Neuron (in vitro differentiated cells): Measurements from ENCODE around the gene YIPF2.
"Not testable (repeated sequence)": the region's sequence is repeated elsewhere in the genome, so short reads cannot be mapped to it uniquely, and the experiment has no call there.

Experiments used
- H2AFZ ChIP-seq: one replicate; pipeline ENCODE4 v1.6.1; 2013; ENCODE audit warnings: low read depth, mild to moderate bottlenecking, inconsistent platforms, low read length, moderate library complexity
- H3K27me3 ChIP-seq: one replicate; pipeline ENCODE4 v1.6.1; 2013; ENCODE audit warnings: low read length; ENCODE audit not compliant: insufficient read depth
- H3K36me3 ChIP-seq: one replicate; pipeline ENCODE4 v1.6.1; 2013; ENCODE audit warnings: low read length; ENCODE audit not compliant: insufficient read depth
- H3K4me1 ChIP-seq: one replicate; pipeline ENCODE4 v1.6.1; 2013; ENCODE audit warnings: low read length; ENCODE audit not compliant: insufficient read depth
- H3K4me3 ChIP-seq: 2 replicates; pipeline ENCODE4 v1.5.1; 2013; ENCODE audit warnings: mild to moderate bottlenecking, low read length, moderate library complexity
- H3K9me3 ChIP-seq: one replicate; pipeline ENCODE4 v1.6.1; 2013; ENCODE audit warnings: low read length

The YIPF2 gene

GRCh38 chr19:10961073-10961860, 32.8 kb upstream of the YIPF2 start:
- no peaks in the 10 kb centered on the region for H3K27me3 ChIP-seq
- H3K36me3 ChIP-seq: peaks cover 7% of the 10 kb centered on the region
- H2AFZ ChIP-seq: peak overlapping the region; percentile 75
- peaks cover 8% of the 10 kb centered on the region for H3K4me1 ChIP-seq
- H3K4me3 ChIP-seq: peak overlapping the region; percentile 100
- H3K9me3 ChIP-seq: no peaks in the 10 kb centered on the region

- H2AFZ ChIP-seq: peak within 1 kb of the TSS; percentile 75
- H3K4me3 ChIP-seq: peak within 1 kb of the TSS; percentile 100
- H3K36me3 ChIP-seq: peaks cover 7% of the 10 kb centered on the region
- H3K9me3 ChIP-seq: no peaks in the 10 kb centered on the region
- peaks cover 8% of the 10 kb centered on the region for H3K4me1 ChIP-seq
- no peaks in the 10 kb centered on the region for H3K27me3 ChIP-seq
These were observed 32.1 kb upstream of the YIPF2 start, which contains the start of gene SMARCA4 for GRCh38 chr19:10960314-10961072. Gene SMARCA4, plus strand, starts transcription at chr19:10961030. Its CDS starts 23,122 bp downstream, at chr19:10984152.

GRCh38 chr19:10959277-10959968, 31.0 kb upstream of the YIPF2 start:
- not testable (repeated sequence) for H3K9me3 ChIP-seq, H3K27me3 ChIP-seq, H3K36me3 ChIP-seq, H2AFZ ChIP-seq, H3K4me1 ChIP-seq
- peak overlapping the region; percentile 81 for H3K4me3 ChIP-seq

GRCh38 chr19:10952809-10953208, 24.4 kb upstream of the YIPF2 start:
- Histone ChIP-seq H3K4me1 (no peaks in the 10 kb centered on the region), H3K27me3 (no peaks in the 10 kb centered on the region), H2AFZ (no peak overlapping the region), H3K9me3 (no peaks in the 10 kb centered on the region), H3K4me3 (no peak overlapping the region), H3K36me3 (no peaks in the 10 kb centered on the region)

- H3K36me3 ChIP-seq: no peaks in the 10 kb centered on the region
- no peak overlapping the region for H3K4me3 ChIP-seq
- no peaks in the 10 kb centered on the region for H3K9me3 ChIP-seq
- no peak overlapping the region for H2AFZ ChIP-seq
- no peaks in the 10 kb centered on the region for H3K27me3 ChIP-seq
- H3K4me1 ChIP-seq: no peaks in the 10 kb centered on the region
These were observed 18.7 kb upstream of the YIPF2 start for GRCh38 chr19:10946958-10947657.

GRCh38 chr19:10945264-10945663, 16.8 kb upstream of the YIPF2 start:
- Histone ChIP-seq H3K27me3 (no peaks in the 10 kb centered on the region), H3K4me1 (no peaks in the 10 kb centered on the region), H3K4me3 (no peak overlapping the region), H3K36me3 (no peaks in the 10 kb centered on the region), H3K9me3 (no peaks in the 10 kb centered on the region), H2AFZ (no peak overlapping the region)

- H3K9me3 ChIP-seq, H3K4me1 ChIP-seq, H3K4me3 ChIP-seq, H2AFZ ChIP-seq, H3K36me3 ChIP-seq, H3K27me3 ChIP-seq: not testable (repeated sequence)
These were observed 15.0 kb upstream of the YIPF2 start for GRCh38 chr19:10943412-10943811.

GRCh38 chr19:10941649-10942048, 13.2 kb upstream of the YIPF2 start:
- H3K4me1 ChIP-seq, H3K9me3 ChIP-seq, H3K4me3 ChIP-seq, H3K36me3 ChIP-seq, H3K27me3 ChIP-seq, H2AFZ ChIP-seq: not testable (repeated sequence)

- Histone ChIP-seq H3K36me3 (peaks cover 9% of the 10 kb centered on the region), H3K4me1 (peaks cover 4% of the 10 kb centered on the region), H2AFZ (peak overlapping the region; percentile 84), H3K4me3 (no peak overlapping the region), H3K9me3 (no peaks in the 10 kb centered on the region), H3K27me3 (no peaks in the 10 kb centered on the region)
These were observed 8.2 kb upstream of the YIPF2 start for GRCh38 chr19:10936661-10937084.

- H3K36me3 ChIP-seq: peaks cover 13% of the 10 kb centered on the region
These were observed 7.1 kb upstream of the YIPF2 start for GRCh38 chr19:10935371-10936059.

GRCh38 chr19:10929402-10929794, 959 bp upstream of the YIPF2 start:
- no peak overlapping the region for H2AFZ ChIP-seq
- H3K27me3 ChIP-seq: no peaks in the 10 kb centered on the region
- H3K9me3 ChIP-seq: no peaks in the 10 kb centered on the region
- H3K36me3 ChIP-seq: peaks cover 20% of the 10 kb centered on the region
- peak overlapping the region; percentile 68 for H3K4me3 ChIP-seq
- H3K4me1 ChIP-seq: peaks cover 17% of the 10 kb centered on the region

More at GRCh38 chr19:10935371-10936059, 7.1 kb upstream of the YIPF2 start:
- Histone ChIP-seq H3K9me3 (no peaks in the 10 kb centered on the region), H3K4me1 (peaks cover 4% of the 10 kb centered on the region), H3K27me3 (no peaks in the 10 kb centered on the region), H3K4me3 (no peak overlapping the region), H2AFZ (no peak overlapping the region)
